Large intestine (tissue), 3 donors: ENCODE data around the gene CSHL1. TPM values are rescaled to one million over a fixed set of nuclear protein-coding genes. Genes with fewer than 3 reads are reported as not detected.
"Not testable (repeated sequence)": the region's sequence is repeated elsewhere in the genome, so short reads cannot be mapped to it uniquely, and the experiment has no call there.

Experiments
- DNase-seq, 2 donors: peaks; one replicate each; pipeline versions ENCODE4 v3.0.0 to v3.0.0-alpha.2; 2013
- H3K27ac ChIP-seq: one replicate; pipeline ENCODE4 v1.5.1; 2013; ENCODE audit warnings: low read length
- H3K27me3 ChIP-seq: 2 replicates; pipeline ENCODE4 v1.6.1; 2013; ENCODE audit warnings: low read length; ENCODE audit not compliant: control insufficient read depth, insufficient read depth
- H3K36me3 ChIP-seq: 2 replicates; pipeline ENCODE4 v1.6.1; 2013; ENCODE audit warnings: low read length; ENCODE audit not compliant: control insufficient read depth, insufficient read depth
- H3K4me1 ChIP-seq: one replicate; pipeline ENCODE4 v1.6.1; 2013; ENCODE audit warnings: low read length; ENCODE audit not compliant: control insufficient read depth, insufficient read depth
- H3K4me3 ChIP-seq: one replicate; pipeline ENCODE4 v1.5.1; 2013; ENCODE audit warnings: low read length
- H3K9me3 ChIP-seq: one replicate; pipeline ENCODE4 v1.6.1; 2013; ENCODE audit warnings: mild to moderate bottlenecking, low read depth, low read length, moderate library complexity; ENCODE audit not compliant: control insufficient read depth
- WGBS: methylation state at CpG from one replicate; pipeline ENCODE4 v1.1.5; 2013; ENCODE audit warnings: low lambda C conversion rate; ENCODE audit not compliant: insufficient coverage; 5-methylcytosine and 5-hydroxymethylcytosine counted together
- polyA plus RNA-seq: library from polyadenylated mRNA; unstranded; fragments of 120-200 nt; gene quantifications from one replicate; pipeline ENCODE4 v1.2.1, GENCODE V29; 2013

CSHL1 gene
- polyA plus RNA-seq, 1 donor, result not detected

DNA sequence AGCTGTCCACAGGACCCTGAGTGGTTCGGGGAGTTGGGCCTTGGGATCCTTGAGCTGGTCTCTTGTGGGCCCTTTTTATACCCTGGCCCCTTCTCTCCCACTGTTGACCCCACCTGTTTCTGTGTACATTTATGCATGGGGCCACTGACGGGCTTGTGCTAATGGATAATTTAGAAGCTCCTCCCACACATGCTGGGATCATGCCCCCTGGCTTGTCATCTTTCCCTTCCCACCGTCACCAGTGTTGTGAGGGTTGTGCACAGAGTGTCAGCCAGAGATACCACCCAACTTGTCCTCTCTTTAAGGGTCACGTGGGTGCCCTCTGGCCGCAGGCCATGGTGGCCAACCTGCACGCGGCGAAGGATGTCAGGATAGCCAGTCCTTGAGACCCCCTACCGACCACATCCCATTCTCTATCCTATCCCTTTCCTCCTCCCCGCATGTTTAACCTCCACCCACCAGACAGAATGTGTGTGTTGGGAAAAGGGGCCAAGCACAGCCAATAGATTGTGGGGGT is 7.8 kb upstream of the CSHL1 start, which contains the start of gene GH1:
GH1 (minus strand) TSS at position 51 of the 517 bp plus-strand sequence. CDS start 63 bp downstream, outside the sequence.
- not testable (repeated sequence) for H3K27ac ChIP-seq, H3K27me3 ChIP-seq, H3K36me3 ChIP-seq, H3K9me3 ChIP-seq, DNase-seq, H3K4me3 ChIP-seq, H3K4me1 ChIP-seq
- 60% methylated on average over 1 of the region's 10 CpGs for WGBS

DNA sequence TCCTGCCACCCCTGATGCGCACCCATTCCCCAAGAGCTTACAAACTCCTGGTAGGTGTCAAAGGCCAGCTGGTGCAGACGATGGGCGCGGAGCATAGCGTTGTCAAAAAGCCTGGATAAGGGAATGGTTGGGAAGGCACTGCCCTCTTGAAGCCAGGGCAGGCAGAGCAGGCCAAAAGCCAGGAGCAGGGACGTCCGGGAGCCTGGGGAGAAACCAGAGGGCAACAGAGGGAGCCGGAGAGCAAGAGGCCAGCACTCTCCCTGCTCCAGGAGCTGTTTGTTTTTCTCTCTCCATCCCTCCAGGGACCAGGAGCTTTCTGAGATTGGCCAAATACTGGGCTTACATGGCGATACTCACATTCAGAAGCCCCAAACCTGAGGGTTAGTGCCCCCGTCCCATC is 7.2 kb upstream of the CSHL1 start:
- Histone ChIP-seq H3K4me3 (no peak overlapping the region), H3K27me3 (peaks cover 4% of the 10 kb centered on the region), H3K4me1 (no peaks in the 10 kb centered on the region), H3K27ac (no peak overlapping the region), H3K9me3 (no peaks in the 10 kb centered on the region), H3K36me3 (no peaks in the 10 kb centered on the region)
- WGBS, result no CpG with 5 or more reads among the region's 10 CpGs
- no peak for DNase-seq

DNA sequence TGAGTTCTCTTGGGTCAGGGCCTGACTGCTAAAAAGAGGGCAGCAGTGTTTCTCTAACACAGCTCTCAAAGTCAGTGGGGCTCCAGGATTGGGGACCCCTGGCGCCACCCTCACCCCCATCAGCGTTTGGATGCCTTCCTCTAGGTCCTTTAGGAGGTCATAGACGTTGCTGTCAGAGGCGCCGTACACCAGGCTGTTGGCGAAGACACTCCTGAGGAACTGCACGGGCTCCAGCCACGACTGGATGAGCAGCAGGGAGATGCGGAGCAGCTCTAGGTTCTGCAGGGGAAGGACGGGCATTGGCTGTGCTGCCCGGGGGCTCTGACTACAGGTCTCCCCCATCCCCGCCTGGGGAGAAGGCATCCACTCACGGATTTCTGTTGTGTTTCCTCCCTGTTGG is 6.6 kb upstream of the CSHL1 start:
- no peak for DNase-seq
- no CpG with 5 or more reads among the region's 13 CpGs for WGBS
- peaks cover 4% of the 10 kb centered on the region for H3K27me3 ChIP-seq

DNA sequence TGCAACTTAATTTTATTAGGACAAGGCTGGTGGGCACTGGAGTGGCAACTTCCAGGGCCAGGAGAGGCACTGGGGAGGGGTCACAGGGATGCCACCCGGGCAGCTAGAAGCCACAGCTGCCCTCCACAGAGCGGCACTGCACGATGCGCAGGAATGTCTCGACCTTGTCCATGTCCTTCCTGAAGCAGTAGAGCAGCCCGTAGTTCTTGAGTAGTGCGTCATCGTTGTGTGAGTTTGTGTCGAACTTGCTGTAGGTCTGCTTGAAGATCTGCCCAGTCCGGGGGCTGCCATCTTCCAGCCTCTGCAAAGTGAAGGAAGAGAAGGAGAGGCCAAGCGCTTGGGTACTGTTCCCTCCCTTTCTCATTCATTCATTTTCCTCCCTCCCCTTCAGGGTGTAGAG is 6.1 kb upstream of the CSHL1 start:
- H3K4me1 ChIP-seq, H3K9me3 ChIP-seq, H3K27me3 ChIP-seq, DNase-seq, H3K27ac ChIP-seq, H3K4me3 ChIP-seq, H3K36me3 ChIP-seq: not testable (repeated sequence)
- WGBS, result no CpG with 5 or more reads among the region's 11 CpGs

More for the DNA sequence above, 6.6 kb upstream of the CSHL1 start:
- no peak overlapping the region for H3K4me3 ChIP-seq
- H3K9me3 ChIP-seq, result no peaks in the 10 kb centered on the region
- no peak overlapping the region for H3K27ac ChIP-seq
- no peaks in the 10 kb centered on the region for H3K36me3 ChIP-seq
- H3K4me1 ChIP-seq, result no peaks in the 10 kb centered on the region

DNA sequence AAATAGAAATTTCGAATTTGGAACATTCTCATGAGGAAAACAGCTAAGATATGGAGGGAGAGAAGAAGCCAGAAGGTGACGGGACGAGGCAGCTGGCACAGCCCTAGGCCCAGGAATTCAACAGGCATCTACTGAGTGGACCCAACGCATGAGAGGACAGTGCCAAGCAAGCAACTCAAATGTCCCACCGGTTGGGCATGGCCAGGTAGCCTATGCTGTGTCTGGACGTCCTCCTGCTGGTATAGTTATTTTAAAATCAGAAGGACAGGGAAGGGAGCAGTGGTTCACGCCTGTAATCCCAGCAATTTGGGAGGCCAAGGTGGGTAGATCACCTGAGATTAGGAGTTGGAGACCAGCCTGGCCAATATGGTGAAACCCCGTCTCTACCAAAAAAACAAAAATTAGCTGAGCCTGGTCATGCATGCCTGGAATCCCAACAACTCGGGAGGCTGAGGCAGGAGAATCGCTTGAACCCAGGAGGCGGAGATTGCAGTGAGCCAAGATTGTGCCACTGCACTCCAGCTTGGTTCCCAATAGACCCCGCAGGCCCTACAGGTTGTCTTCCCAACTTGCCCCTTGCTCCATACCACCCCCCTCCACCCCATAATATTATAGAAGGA is 5.6 kb upstream of the CSHL1 start:
- WGBS, result 50% methylated on average over 1 of the region's 12 CpGs
- Histone ChIP-seq H3K27ac (no peak overlapping the region), H3K4me3 (no peak overlapping the region), H3K36me3 (no peaks in the 10 kb centered on the region), H3K9me3 (no peaks in the 10 kb centered on the region), H3K4me1 (no peaks in the 10 kb centered on the region), H3K27me3 (peaks cover 4% of the 10 kb centered on the region)
- no peak for DNase-seq

DNA sequence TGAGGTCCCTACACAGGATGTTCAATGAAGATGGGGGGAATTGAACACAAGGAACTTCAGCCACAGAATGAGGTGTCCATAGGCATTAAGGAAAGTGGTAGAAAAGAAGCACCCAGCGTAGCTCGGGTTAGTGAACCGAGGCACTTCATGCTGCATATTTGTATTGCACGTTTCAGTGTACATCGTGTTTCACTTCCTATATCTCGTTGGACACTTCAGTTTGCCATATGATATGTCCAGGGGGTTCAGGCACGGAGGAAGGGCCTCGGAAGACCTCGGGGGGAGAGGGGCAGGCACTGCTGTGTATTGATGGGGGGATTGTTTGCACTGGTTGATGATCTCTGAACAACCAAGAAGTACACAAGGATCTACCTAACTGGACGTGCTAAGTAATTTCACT is 4.7 kb upstream of the CSHL1 start:
- H3K27ac ChIP-seq, H3K4me1 ChIP-seq, DNase-seq, H3K9me3 ChIP-seq, H3K27me3 ChIP-seq, H3K36me3 ChIP-seq, H3K4me3 ChIP-seq: not testable (repeated sequence)
- 100% methylated on average over 1 of the region's 10 CpGs for WGBS

DNA sequence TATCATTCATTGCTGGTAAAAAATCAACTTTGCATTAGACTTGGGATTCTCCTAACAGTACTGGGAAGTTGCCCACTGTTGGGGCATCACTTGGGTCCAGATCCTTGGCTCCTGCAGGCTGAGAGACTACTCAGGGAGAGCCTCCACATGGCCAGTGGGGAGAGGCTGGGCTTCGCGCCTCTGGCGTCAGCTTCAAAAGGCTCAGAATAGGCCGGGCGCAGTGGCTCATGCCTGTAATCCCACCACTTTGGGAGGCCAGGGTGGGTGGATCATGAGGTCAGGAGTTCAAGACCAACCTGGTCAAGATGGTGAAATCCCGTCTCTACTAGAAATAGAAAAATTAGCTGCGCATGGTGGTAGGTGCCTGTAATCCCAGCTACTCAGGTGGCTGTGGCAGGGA is 3.4 kb upstream of the CSHL1 start:
- Histone ChIP-seq H3K27me3 (peaks cover 13% of the 10 kb centered on the region), H3K4me1 (no peaks in the 10 kb centered on the region), H3K4me3 (no peak overlapping the region), H3K27ac (no peak overlapping the region), H3K36me3 (no peaks in the 10 kb centered on the region), H3K9me3 (no peaks in the 10 kb centered on the region)
- no CpG with 5 or more reads among the region's 7 CpGs for WGBS
- no peak for DNase-seq

DNA sequence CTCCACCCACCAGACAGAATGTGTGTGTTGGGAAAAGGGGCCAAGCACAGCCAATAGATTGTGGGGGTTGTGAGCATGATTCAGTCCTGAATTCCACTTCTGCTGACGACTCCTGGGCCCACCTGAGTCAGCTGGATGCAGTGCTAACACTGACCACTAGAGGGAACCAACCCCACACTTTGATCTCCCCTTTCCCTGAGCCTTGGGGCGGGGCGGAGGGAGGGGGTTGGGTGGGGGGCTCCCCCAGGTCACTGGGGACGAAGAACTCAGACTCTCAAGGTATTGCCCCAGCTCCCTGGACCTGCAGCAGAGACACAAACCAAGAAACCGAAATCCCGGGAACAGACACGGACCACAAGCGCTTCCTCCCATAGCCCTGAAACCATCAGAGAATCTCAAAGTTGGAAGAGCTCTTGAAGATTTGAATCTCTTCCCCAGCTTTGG is 621 bp upstream of the CSHL1 start:
- Histone ChIP-seq H3K27me3 (peaks cover 9% of the 10 kb centered on the region), H3K4me1 (no peaks in the 10 kb centered on the region), H3K9me3 (no peaks in the 10 kb centered on the region), H3K4me3 (no peak overlapping the region), H3K27ac (no peak overlapping the region), H3K36me3 (no peaks in the 10 kb centered on the region)
- no CpG with 5 or more reads among the region's 8 CpGs for WGBS
- no peak for DNase-seq

DNA sequence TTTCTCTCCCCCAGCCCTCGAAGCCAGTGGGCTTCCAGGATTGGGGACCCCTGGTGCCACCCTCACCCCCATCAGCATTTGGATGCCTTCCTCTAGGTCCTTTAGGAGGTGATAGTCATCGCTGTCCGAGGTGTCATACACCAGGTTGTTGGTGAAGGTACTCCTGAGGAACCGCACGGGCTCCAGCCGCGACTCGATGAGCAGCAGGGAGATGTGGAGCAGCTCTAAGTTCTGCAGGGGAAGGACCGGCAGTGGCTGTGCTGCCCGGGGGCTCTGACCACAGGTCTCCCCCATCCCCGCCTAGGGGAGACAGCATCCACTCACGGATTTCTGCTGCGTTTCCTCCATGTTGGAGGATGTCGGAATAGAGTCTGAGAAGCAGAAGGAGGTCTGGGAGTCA is 962 bp downstream of the CSHL1 start:
- no peak overlapping the region for H3K27ac ChIP-seq
- no peak for DNase-seq
- H3K36me3 ChIP-seq, result no peaks in the 10 kb centered on the region
- H3K27me3 ChIP-seq, result peaks cover 9% of the 10 kb centered on the region
- H3K9me3 ChIP-seq, result no peaks in the 10 kb centered on the region
- WGBS, result no CpG with 5 or more reads among the region's 14 CpGs
- no peak overlapping the region for H3K4me3 ChIP-seq
- H3K4me1 ChIP-seq, result no peaks in the 10 kb centered on the region

DNA sequence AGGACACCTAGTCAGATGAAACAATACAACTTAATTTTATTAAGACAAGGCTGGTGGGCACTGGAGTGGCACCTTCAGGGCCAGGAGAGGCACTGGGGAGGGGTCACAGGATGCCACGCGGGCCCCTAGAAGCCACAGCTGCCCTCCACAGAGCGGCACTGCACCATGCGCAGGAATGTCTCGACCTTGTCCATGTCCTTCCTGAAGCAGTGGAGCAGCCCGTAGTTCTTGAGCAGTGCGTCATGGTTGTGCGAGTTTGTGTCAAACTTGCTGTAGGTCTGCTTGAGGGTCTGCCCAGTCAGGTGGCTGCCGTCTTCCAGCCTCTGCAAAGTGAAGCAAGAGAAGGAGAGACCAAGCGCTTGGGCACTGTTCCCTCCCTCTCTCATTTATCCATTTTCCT is 1.5 kb downstream of the CSHL1 start:
- DNase-seq, H3K27ac ChIP-seq, H3K36me3 ChIP-seq, H3K27me3 ChIP-seq, H3K4me3 ChIP-seq, H3K4me1 ChIP-seq, H3K9me3 ChIP-seq: not testable (repeated sequence)
- no CpG with 5 or more reads among the region's 10 CpGs for WGBS

DNA sequence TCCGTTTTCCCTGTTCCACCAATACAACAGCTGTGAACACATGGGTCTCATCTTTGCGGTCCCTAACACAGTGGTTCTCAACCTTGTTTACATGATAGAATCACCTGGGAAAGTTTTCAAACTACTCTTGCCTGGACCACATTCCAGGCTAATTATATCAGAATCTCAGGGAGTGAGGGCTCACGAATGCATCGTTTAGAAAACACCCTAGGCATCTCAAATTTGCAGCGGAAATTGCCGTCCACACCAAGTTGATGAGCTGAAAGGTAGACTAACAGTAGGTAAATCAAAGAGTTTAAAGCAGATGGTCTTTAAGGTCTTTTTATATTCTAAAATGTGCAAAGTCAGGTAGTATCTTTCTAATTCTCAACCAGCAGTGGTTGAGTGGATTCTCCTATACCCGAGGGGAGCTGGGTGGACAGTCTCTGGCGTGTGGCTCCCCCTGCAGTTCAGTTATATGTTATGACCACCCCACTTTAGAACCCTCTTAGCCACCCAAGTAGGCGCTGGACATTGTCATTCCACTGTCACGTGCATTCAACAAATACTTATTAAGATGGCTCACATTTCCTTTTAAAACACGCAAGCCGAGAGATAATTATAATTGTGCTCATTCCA is 3.8 kb downstream of the CSHL1 start:
- WGBS, result no CpG with 5 or more reads among the region's 12 CpGs
- not testable (repeated sequence) for H3K9me3 ChIP-seq, DNase-seq, H3K4me3 ChIP-seq, H3K36me3 ChIP-seq, H3K27ac ChIP-seq, H3K4me1 ChIP-seq
- peaks cover 12% of the 10 kb centered on the region for H3K27me3 ChIP-seq
